Measurements from ENCODE around the gene MDFIC2.
"Not testable (repeated sequence)": the region's sequence is repeated elsewhere in the genome, so short reads cannot be mapped to it uniquely, and the experiment has no call there.

The MDFIC2 gene

GRCh38 chr3:70256566-70256965 lies 55.9 kb downstream of the MDFIC2 start:
- no peak for DNase-seq (ENCODE audit: low spot score)

- no peak for DNase-seq (ENCODE audit: low spot score)
Measured at GRCh38 chr3:70250492-70250891, 61.9 kb downstream of the MDFIC2 start.

- DNase-seq (ENCODE audit: low spot score): no peak
Measured at GRCh38 chr3:70249509-70250160, 62.8 kb downstream of the MDFIC2 start.

GRCh38 chr3:70248856-70249255 lies 63.6 kb downstream of the MDFIC2 start:
- no peak for DNase-seq (ENCODE audit: low spot score)

GRCh38 chr3:70247955-70248354 lies 64.5 kb downstream of the MDFIC2 start:
- no peak for DNase-seq (ENCODE audit: low spot score)

GRCh38 chr3:70245746-70246525 lies 66.5 kb downstream of the MDFIC2 start:
- no peak for DNase-seq (ENCODE audit: low spot score)

GRCh38 chr3:70244422-70244821 lies 68.0 kb downstream of the MDFIC2 start:
- DNase-seq (ENCODE audit: low spot score): no peak

GRCh38 chr3:70242297-70242882 lies 70.0 kb downstream of the MDFIC2 start:
- DNase-seq (ENCODE audit: low spot score): no peak

GRCh38 chr3:70233812-70234211 lies 78.6 kb downstream of the MDFIC2 start:
- DNase-seq (ENCODE audit: low spot score): no peak

- no peak for DNase-seq (ENCODE audit: low spot score)
Measured at GRCh38 chr3:70233112-70233511, 79.3 kb downstream of the MDFIC2 start.

- DNase-seq (ENCODE audit: low spot score): no peak
Measured at GRCh38 chr3:70231266-70231701, 81.2 kb downstream of the MDFIC2 start.

GRCh38 chr3:70227437-70227836 lies 85.0 kb downstream of the MDFIC2 start:
- no peak for DNase-seq (ENCODE audit: low spot score)

GRCh38 chr3:70225146-70225545 lies 87.3 kb downstream of the MDFIC2 start:
- no peak for DNase-seq (ENCODE audit: low spot score)

GRCh38 chr3:70224337-70224736 lies 88.1 kb downstream of the MDFIC2 start:
- no peak for DNase-seq (ENCODE audit: low spot score)

GRCh38 chr3:70218471-70218870 lies 94.0 kb downstream of the MDFIC2 start:
- no peak for DNase-seq (ENCODE audit: low spot score)

- not testable (repeated sequence) for DNase-seq (ENCODE audit: low spot score)
Measured at GRCh38 chr3:70211274-70211673, 101.2 kb downstream of the MDFIC2 start.

GRCh38 chr3:70201975-70202374 lies 110.5 kb downstream of the MDFIC2 start:
- no peak for DNase-seq (ENCODE audit: low spot score)

- DNase-seq (ENCODE audit: low spot score): no peak
Measured at GRCh38 chr3:70189884-70190473, 122.5 kb downstream of the MDFIC2 start.

GRCh38 chr3:70186221-70186620 lies 126.2 kb downstream of the MDFIC2 start:
- no peak for DNase-seq (ENCODE audit: low spot score)

GRCh38 chr3:70185661-70186060 lies 126.8 kb downstream of the MDFIC2 start:
- DNase-seq (ENCODE audit: low spot score): no peak

- DNase-seq (ENCODE audit: low spot score): no peak
Measured at GRCh38 chr3:70183781-70184504, 128.5 kb downstream of the MDFIC2 start.

- no peak for DNase-seq (ENCODE audit: low spot score)
Measured at GRCh38 chr3:70182166-70182565, 130.3 kb downstream of the MDFIC2 start.
